Lower lobe of right lung (tissue), 2 donors: ENCODE measurements around the gene HS1BP3. TPM values are rescaled to one million over a fixed set of nuclear protein-coding genes. Genes with fewer than 3 reads are reported as not detected.
A peak's percentile ranks its signal among the peaks of the same experiment; 100 is the strongest.

Source experiments
- ATAC-seq, 2 donors: fragments of 200-7000 bp; cut with Tn5 transposase; one replicate each; pipeline ENCODE4 v1.9.1; 2020 to 2022; ENCODE audit warnings: mild to moderate bottlenecking in 2 of 2, moderate library complexity in 2 of 2
- DNase-seq: peaks from one replicate; pipeline ENCODE4 v3.0.0-alpha.2; 2020
- H3K27ac ChIP-seq: fragments of 200-600 bp; one replicate; pipeline ENCODE4 v1.8.0; 2022
- H3K27me3 ChIP-seq: fragments of 200-600 bp; one replicate; pipeline ENCODE4 v1.8.0; 2022; ENCODE audit warnings: low read depth
- H3K36me3 ChIP-seq: fragments of 200-600 bp; one replicate; pipeline ENCODE4 v1.8.0; 2022; ENCODE audit warnings: mild to moderate bottlenecking
- H3K4me1 ChIP-seq: fragments of 200-600 bp; one replicate; pipeline ENCODE4 v1.8.0; 2022
- H3K4me3 ChIP-seq: fragments of 200-600 bp; one replicate; pipeline ENCODE4 v1.8.0; 2022; ENCODE audit warnings: mild to moderate bottlenecking
- H3K9me3 ChIP-seq: fragments of 200-600 bp; one replicate; pipeline ENCODE4 v1.8.0; 2022
- CTCF ChIP-seq: fragments of 200-600 bp; IDR thresholded peaks from one replicate; pipeline ENCODE4 v1.8.0; 2022; ENCODE audit warnings: antibody characterized with exemption, mild to moderate bottlenecking
- intact Hi-C: fragments of 100-400 bp; cut with DNase I; formaldehyde crosslinking; loops from one replicate; pipeline ENCODE4 v1.11.0; 2022
- total RNA-seq: library from RNA; stranded (reverse); fragmentation: NEBNext Ultra II Directional; extraction: Animal tissue kit (Norgen Biotek cat#: 25700); gene quantifications from one replicate; pipeline ENCODE4 v1.2.1, GENCODE V29; 2021
- donor health status: DM: no; HTN: yes; CAD: no; lungs with severe emphysema.

Gene HS1BP3
- total RNA-seq, 1 donor from 2014 or later = 39.9 TPM

DNA sequence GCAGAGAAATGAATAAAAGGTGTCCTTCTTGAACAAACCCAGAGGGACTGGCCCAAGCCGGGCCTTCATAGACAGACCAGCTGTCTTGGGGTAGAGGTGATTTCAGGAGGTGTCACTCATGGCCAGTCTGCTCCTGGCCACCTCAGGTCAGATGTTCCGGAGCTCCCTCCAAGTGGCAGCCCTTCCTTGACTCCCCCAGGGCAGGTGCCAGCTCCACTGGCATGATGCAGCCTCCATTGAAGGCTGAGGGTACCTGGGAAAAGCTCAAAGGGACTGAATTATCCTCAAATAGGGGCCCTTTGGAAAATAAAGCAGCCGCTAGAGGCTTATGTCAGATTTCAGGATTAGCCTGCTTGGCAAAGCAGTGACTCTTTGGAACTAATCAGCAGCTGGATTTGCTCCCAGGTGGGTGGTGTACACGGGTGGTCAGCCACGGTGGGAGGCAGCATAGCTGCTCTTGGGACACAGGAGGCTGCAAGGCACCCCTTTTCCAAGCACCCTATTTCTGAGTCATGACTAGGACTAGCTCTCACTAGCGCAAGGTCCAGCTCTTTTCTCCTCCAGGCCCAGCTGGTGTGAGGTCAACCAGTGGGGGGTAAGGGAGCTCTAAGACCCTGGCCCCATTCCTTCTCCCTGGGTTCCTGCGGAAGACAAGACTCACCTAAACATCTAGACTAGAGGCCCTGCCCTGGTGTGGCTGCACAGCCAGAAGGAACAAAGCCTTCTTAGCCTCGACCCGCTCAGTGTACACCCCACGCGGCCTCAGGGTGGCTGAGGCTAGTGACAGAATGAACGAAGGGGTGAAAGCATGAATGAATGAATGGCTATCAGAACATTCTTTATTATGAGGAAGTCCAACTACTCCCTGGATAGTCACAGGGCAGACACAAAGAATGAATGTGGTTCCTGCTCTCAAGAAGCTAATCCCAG, 29.3 kb downstream of the HS1BP3 start:
- no peak for TF ChIP-seq CTCF
- Histone ChIP-seq H3K36me3 (peaks cover 61% of the 10 kb centered on the region), H3K4me1 (peaks cover 49% of the 10 kb centered on the region)

DNA sequence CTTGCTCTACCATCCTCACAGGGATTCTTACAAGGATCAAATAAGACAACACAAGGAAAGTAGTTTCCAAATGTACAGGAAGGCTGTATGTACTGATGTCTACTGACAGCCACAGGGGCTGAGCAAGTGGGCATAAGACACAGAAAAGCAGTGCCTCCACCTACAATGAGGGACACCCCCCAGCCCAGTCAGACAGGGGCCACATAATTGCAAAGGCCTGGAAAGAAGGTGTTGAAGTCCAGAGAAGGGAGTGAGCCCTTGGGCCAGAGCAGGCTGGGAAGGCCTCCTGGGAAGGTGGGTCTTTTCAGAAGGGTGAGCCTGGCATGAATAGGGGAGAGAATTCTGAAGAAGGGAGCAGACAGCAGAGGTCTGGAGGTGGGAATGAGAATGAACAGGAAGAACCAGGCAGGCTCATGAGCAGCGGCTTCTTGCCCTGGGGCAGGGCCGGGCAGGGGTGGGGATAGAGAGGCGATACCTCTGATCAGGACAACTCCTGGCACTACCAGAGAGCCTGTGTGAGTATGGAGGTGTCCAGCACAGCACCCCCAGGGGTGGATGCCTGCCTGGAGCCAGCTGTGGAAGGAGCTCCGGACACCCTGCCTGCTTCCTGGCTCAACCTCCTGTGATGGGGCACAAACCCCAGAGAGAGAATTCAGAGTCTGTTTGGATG, 30.1 kb downstream of the HS1BP3 start:
- intact Hi-C loops = no loop called here
- H3K36me3 ChIP-seq = peaks cover 54% of the 10 kb centered on the region
- ATAC-seq (no peak), DNase-seq (peak; percentile 35)
- peak overlapping the region; percentile 36 for H3K27ac ChIP-seq
- no peak overlapping the region for H3K4me3 ChIP-seq
- H3K4me1 ChIP-seq = peaks cover 55% of the 10 kb centered on the region
- TF ChIP-seq CTCF = no peak
- no peaks in the 10 kb centered on the region for H3K9me3 ChIP-seq
- no peaks in the 10 kb centered on the region for H3K27me3 ChIP-seq

More for the DNA sequence above, 29.3 kb downstream of the HS1BP3 start:
- intact Hi-C loops = no loop called here
- DNase-seq (peak; percentile 39), ATAC-seq (no peak)
- no peaks in the 10 kb centered on the region for H3K9me3 ChIP-seq
- no peak overlapping the region for H3K4me3 ChIP-seq
- H3K27me3 ChIP-seq = no peaks in the 10 kb centered on the region
- no peak overlapping the region for H3K27ac ChIP-seq

DNA sequence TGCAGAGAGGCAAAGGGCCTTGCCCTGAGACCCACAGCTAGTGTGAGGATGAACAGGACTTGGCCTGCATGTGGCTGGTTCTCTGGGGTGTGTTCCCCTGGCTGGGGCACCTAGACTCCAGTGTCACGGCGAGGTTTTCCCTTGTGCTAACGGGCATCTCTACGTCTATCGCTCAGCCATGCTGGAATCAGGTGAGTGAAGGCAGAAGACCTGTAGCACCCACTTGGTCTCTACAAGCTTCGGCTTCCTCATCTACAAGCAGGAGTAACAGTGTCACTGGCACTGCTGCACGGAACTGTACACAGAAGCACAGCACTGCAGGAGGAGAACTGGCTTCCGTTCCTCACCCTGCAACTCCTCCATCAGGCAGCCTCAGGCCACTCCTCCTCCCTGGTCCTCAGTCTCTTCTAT, 30.6 kb downstream of the HS1BP3 start:
- intact Hi-C loops = no loop called here
- H3K4me1 ChIP-seq = peaks cover 55% of the 10 kb centered on the region

GRCh38 chr2:20619624-20620024, 31.3 kb downstream of the HS1BP3 start:
- peaks cover 50% of the 10 kb centered on the region for H3K36me3 ChIP-seq
- ATAC-seq = no peak
- no peak overlapping the region for H3K4me3 ChIP-seq
- peak; percentile 23 for DNase-seq
- TF ChIP-seq CTCF = no peak
- peak overlapping the region; percentile 94 for H3K27ac ChIP-seq
- H3K27me3 ChIP-seq = no peaks in the 10 kb centered on the region
- H3K4me1 ChIP-seq = peaks cover 58% of the 10 kb centered on the region
- no peaks in the 10 kb centered on the region for H3K9me3 ChIP-seq
- intact Hi-C loops = no loop called here

More for the DNA sequence above, 30.6 kb downstream of the HS1BP3 start:
- no peak for ATAC-seq
- no peaks in the 10 kb centered on the region for H3K27me3 ChIP-seq
- H3K27ac ChIP-seq = peak overlapping the region; percentile 36
- peaks cover 54% of the 10 kb centered on the region for H3K36me3 ChIP-seq
- DNase-seq = peak; percentile 25
- no peak overlapping the region for H3K4me3 ChIP-seq
- H3K9me3 ChIP-seq = no peaks in the 10 kb centered on the region
- TF ChIP-seq CTCF = no peak

GRCh38 chr2:20618886-20619521, 31.9 kb downstream of the HS1BP3 start:
- Histone ChIP-seq H3K9me3 (no peaks in the 10 kb centered on the region), H3K27ac (peak overlapping the region; percentile 94), H3K4me3 (no peak overlapping the region), H3K36me3 (peaks cover 44% of the 10 kb centered on the region), H3K27me3 (no peaks in the 10 kb centered on the region), H3K4me1 (peaks cover 64% of the 10 kb centered on the region)
- no peak for TF ChIP-seq CTCF
- intact Hi-C loops = no loop called here
- peak; percentile 45 for DNase-seq
- peak in 1 of 2 donors; percentile 9 for ATAC-seq
